Adipocyte (in vitro differentiated cells): ENCODE data around the gene PPP1R15B.
A peak's percentile ranks its signal among the peaks of the same experiment; 100 is the strongest.

ENCODE experiments used
- DNase-seq: peaks from one replicate; pipeline ENCODE4 v3.0.0-alpha.2; 2015; ENCODE audit warnings: low read depth
- H3K27me3 ChIP-seq: replicated peaks from 2 replicates; pipeline ENCODE4 v1.7.0; 2013; ENCODE audit warnings: mild to moderate bottlenecking, low read length, moderate library complexity; ENCODE audit not compliant: control insufficient read depth, insufficient read depth
- H3K36me3 ChIP-seq: 2 replicates; pipeline ENCODE4 v1.7.0; 2013; ENCODE audit warnings: low read length, mild to moderate bottlenecking, moderate library complexity; ENCODE audit not compliant: control insufficient read depth, insufficient read depth, severe bottlenecking
- H3K4me1 ChIP-seq: 2 replicates; pipeline ENCODE4 v1.7.0; 2013; ENCODE audit warnings: mild to moderate bottlenecking, low read length, moderate library complexity; ENCODE audit not compliant: control insufficient read depth, insufficient read depth
- H3K4me3 ChIP-seq: 2 replicates; pipeline ENCODE4 v1.7.0; 2013; ENCODE audit warnings: mild to moderate bottlenecking, low read length, moderate library complexity
- H3K9ac ChIP-seq: 2 replicates; pipeline ENCODE4 v1.7.0; 2013; ENCODE audit warnings: mild to moderate bottlenecking, low read length, moderate library complexity
- H3K9me3 ChIP-seq: 2 replicates; pipeline ENCODE4 v1.7.0; 2013; ENCODE audit warnings: mild to moderate bottlenecking, low read length, moderate library complexity; ENCODE audit not compliant: control insufficient read depth

The PPP1R15B gene

DNA sequence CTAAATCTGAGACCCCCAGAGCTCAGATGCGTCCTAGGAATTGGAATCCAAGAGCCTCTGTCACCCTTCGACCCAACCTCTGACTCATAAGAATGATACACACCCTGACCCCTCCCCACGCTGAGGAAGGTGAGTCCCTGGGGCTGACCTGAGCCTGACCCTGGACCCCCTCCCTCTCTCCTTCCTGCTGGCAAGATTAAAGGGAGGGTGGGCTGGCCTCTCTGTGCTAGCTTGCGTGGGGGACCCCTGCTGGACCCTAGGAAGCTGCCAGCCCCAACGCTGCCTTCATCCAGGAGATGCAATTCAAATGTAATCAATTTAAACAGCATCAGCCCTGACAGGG is 52.5 kb downstream of the PPP1R15B start:
- peaks cover 14% of the 10 kb centered on the region for H3K27me3 ChIP-seq
- no peak for DNase-seq
- no peaks in the 10 kb centered on the region for H3K9me3 ChIP-seq
- H3K4me3 ChIP-seq: no peak overlapping the region
- no peak overlapping the region for H3K9ac ChIP-seq
- no peaks in the 10 kb centered on the region for H3K36me3 ChIP-seq
- H3K4me1 ChIP-seq: peaks cover 18% of the 10 kb centered on the region

DNA sequence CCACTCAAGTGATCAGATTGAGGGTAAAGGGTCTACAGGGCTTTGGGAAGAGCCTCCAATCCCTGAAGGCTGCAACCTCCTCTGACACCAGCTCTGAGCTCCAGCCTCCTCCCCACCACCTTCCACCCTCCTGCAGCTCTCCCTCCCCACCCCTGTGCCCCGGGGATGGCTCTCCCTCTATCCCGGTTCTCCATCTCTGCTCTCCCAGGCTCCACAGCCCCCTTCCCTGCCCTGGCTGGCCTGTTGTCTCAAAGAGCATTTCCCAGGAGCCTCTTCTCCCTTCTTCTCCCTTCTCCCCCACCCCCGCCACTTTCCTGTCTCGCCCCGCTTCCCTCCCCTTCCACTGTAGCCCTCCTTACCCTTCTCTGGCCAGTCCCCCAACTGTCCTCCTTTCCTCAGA is 53.0 kb downstream of the PPP1R15B start:
- no peak overlapping the region for H3K9ac ChIP-seq
- no peak for DNase-seq
- H3K9me3 ChIP-seq: no peaks in the 10 kb centered on the region
- peaks cover 18% of the 10 kb centered on the region for H3K4me1 ChIP-seq
- H3K36me3 ChIP-seq: no peaks in the 10 kb centered on the region
- no peak overlapping the region for H3K4me3 ChIP-seq
- peaks cover 14% of the 10 kb centered on the region for H3K27me3 ChIP-seq

DNA sequence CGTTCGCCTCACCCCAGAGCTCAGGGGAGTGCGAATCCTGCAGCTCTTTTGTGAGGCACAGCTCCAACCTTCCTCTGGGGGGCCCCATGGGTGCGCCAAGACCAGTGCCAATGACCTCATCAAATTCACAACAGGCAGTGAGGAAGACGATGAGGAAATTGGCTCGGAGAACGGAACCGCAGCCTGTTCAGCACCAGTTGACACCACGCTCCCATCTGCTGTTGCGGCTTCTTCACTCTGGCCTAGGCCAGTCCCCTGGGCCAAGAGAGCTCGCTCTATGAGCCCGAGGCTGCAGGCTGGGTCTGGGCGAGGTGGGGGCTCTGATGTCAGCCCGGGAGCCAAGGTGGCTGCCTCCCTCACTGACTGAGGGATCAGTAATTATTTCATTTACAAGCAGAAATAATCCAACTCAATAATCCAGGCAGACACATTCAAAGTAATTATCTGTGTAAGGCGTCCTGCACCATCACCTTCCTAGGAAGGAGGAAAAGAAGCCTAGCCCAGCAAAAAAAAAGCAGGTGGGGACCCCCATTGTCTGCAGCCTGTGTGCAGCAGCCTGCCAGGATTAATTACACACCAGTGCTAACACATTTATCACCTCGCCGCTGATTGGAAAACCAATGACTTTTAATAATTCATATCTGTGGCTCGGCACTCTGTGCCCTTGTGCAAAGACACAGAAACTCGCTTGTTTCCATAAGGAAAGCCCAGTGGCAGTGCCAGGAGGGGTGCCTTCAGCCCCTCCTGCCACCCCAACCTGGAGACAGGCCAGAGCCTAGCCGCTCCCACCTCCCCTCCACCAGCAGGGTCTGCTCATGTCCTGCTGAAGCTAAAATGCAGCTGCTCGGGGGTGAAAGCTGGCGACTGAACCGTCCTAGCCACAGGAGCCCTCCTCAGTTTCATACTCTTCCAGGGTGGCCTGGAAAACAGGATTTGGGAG is 53.8 kb downstream of the PPP1R15B start:
- Histone ChIP-seq H3K36me3 (no peaks in the 10 kb centered on the region), H3K4me3 (no peak overlapping the region), H3K4me1 (peaks cover 11% of the 10 kb centered on the region), H3K27me3 (peaks cover 9% of the 10 kb centered on the region), H3K9me3 (no peaks in the 10 kb centered on the region), H3K9ac (no peak overlapping the region)
- no peak for DNase-seq

DNA sequence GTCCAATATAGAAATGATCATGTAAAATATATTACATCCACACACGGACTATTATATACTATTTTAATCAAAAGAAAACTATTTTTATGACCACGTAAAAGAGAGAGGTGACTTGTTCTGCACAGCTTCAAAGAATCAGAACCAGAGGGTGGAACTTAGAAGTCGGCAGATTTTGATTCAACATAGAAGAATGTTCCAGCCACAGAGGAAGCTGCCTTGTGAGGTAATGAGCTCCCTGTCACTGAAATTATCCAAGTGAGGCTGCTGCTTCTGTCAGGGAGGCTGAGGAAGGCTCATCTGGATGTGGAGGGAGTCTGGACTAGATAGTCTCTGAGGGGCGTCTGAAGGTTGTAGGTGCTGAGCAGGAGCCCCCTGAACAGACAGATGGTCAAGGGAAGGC is 54.6 kb downstream of the PPP1R15B start:
- Histone ChIP-seq H3K9me3 (no peaks in the 10 kb centered on the region), H3K36me3 (no peaks in the 10 kb centered on the region), H3K4me3 (no peak overlapping the region), H3K4me1 (peaks cover 11% of the 10 kb centered on the region), H3K9ac (no peak overlapping the region), H3K27me3 (peaks cover 3% of the 10 kb centered on the region)
- DNase-seq: peak; percentile 41

DNA sequence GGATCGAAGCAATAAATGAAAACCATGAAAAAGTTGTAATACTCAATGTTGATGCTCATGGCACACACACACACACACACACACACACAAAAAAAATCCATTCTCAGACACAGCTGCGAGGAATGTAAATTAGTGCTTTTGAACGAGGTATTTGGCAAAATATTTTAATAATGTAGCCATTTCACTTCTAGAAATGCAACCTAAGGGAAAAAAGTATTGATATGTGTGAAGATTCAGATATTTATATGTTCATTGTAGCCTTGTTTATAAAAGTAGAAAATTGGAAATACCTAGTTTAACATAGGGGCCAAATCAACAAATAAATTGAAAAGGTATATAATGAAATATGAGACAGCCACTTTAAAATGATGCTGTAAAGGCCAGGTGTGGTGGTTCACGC is 55.7 kb downstream of the PPP1R15B start:
- no peak overlapping the region for H3K9ac ChIP-seq
- H3K4me1 ChIP-seq: peaks cover 11% of the 10 kb centered on the region
- H3K27me3 ChIP-seq: no peaks in the 10 kb centered on the region
- H3K9me3 ChIP-seq: no peaks in the 10 kb centered on the region
- H3K4me3 ChIP-seq: no peak overlapping the region
- no peak for DNase-seq
- no peaks in the 10 kb centered on the region for H3K36me3 ChIP-seq

DNA sequence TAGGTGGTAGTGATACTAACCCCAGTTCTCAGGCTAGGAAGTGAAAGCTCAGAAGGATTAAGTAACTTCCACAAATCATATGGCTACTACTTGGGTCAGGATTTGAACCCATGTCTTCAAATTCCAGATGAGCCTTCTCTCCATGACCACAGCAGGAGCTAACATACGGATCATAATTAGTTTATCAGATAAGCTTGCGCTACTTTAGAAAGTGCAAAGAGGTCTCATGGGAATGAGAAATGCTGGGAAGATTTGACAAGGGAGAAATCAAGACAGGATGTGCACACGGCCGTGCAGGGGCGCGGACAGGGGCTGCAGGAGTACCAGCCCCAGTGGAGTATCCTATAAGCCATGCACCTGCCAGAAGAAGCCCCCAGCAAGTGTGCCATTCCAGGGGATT is 57.0 kb downstream of the PPP1R15B start:
- Histone ChIP-seq H3K4me3 (no peak overlapping the region), H3K9ac (no peak overlapping the region), H3K36me3 (no peaks in the 10 kb centered on the region), H3K4me1 (peaks cover 11% of the 10 kb centered on the region), H3K27me3 (no peaks in the 10 kb centered on the region), H3K9me3 (no peaks in the 10 kb centered on the region)
- no peak for DNase-seq
